Inflammatory macrophage (primary cell): Measurements from ENCODE around the gene EFCAB5.
A peak's percentile ranks its signal among the peaks of the same experiment; 100 is the strongest.
"Not testable (repeated sequence)": the region's sequence is repeated elsewhere in the genome, so short reads cannot be mapped to it uniquely, and the experiment has no call there.

Source experiments
- DNase-seq, 2 donors: peaks; one replicate each; pipeline ENCODE4 v3.0.0-alpha.2; 2020 to 2022

The EFCAB5 gene

DNA sequence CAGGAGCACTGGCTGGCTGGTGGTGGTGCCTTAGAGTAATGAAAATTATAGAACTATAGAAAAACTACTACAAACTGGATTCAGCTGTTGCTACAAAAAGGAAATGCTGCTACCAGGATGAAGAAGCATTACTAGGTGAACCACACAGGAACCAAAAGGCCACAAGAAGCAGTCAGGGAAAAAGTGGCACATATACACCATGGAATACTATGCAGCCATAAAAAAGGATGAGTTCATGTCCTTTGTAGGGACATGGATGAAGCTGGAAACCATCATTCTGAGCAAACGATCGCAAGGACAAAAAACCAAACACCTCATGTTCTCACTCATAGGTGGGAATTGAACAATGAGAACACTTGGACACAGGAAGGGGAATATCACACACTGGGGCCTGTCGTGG, 5.5 kb upstream of the EFCAB5 start:
- not testable (repeated sequence) for DNase-seq

DNA sequence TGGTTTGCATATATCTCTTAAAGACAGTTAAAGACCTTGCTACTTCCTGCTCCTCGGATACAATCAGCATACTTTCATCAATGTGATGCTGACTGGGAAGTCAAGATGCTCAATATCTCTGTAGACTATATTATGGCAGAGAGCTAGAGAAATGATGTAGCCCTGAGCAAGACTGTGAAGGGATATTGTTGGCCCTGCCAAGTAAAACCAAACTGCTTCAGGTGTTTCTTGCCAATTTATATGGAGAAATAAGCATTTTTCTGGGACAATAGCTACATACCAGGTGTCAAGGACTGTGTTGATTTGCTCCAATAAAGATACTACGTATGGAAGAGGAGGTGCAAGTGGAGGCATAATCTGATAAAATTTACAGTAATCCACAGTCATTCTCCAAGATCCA, 4.7 kb upstream of the EFCAB5 start:
- no peak for DNase-seq

DNA sequence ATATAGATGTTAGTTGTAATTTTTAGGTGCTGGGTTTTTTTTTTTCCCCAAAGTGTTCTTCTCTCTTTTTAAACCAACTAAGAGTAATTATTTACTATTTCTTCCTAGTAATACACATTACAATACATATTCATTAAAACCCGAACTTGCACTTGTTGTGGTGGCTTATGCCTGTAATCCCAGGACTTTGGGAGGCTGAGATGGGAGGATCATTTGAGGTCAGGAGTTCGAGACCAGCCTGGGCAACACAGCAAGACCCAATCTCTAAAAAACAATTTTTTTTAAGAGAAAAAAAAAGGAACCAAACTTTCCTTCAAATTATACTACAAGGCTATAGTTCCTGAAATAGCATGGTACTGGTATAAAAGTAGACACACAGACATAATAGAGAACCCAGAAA, 3.8 kb downstream of the EFCAB5 start:
- no peak for DNase-seq

DNA sequence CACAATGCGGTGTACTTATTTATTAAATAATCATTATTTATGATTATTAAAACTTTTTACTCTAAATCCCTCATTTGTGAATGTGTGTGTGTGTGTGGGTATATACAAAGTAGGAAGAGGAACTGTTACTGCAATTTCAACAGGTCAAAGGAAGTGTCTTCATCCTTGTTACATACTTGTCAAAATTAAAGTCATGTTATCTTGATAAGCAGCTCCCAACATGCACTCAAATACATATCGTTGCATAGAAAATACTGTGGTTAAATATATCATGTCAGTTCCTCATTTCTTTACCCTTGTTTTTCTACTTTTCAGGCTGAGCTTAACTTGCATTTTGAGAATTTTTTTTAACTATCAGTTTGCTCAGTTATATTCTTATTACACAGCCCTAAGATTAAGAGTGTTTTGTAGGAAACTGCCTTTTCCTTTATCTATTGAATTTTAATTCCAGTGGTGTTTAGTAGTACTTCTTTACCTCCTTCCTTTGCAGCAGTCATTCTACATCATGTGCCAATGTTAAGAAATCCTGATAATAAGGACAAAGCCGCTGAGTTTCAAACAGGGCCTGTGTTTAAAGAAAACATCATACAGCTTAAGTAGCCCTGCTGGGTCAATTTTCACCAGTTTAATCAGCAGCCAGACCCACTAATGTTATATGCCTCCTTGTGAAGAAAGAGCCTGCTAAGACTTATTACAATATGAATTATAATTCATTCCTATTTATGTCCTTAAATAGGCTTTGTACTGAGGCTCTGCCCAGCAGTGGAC, 7.2 kb downstream of the EFCAB5 start:
- DNase-seq: peak; percentile 55 to 85

DNA sequence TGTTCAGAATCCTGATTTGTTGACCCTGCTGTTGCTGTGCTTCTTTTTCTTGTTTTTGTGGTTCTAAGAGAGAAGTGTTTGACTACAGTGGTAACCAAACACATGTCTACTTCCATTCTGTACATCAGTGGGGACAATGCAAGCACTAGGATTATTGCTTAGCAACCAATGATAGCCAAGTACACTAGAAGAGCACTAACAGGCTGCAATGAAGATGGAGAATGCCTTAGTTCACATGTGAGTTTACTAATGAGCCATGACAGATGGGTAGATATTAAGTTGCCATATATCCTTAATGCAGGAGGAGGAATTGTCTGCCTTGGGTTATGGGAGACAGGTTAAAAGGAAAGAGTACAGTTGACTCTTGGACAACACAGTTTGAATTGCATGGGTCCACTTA, 8.3 kb downstream of the EFCAB5 start:
- no peak for DNase-seq

DNA sequence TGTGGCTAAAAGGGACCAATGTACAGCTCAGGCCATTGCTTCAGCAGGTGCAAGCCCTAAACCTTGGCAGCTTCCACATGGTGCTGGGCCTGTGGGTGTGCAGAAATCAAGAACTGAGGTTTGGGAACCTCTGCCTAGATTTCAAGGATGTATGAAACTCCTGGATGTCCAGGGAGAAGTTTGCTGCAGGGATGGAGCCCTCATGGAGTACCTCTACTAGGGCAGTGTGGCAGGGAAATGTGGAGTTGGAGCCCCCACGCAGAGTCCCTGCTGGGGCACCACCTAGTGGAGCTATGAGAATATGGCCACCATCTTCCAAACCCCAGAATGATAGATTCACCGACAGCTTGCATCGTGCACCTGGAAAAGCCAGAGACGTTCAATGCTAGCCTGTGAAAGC, 13.0 kb downstream of the EFCAB5 start:
- no peak for DNase-seq

DNA sequence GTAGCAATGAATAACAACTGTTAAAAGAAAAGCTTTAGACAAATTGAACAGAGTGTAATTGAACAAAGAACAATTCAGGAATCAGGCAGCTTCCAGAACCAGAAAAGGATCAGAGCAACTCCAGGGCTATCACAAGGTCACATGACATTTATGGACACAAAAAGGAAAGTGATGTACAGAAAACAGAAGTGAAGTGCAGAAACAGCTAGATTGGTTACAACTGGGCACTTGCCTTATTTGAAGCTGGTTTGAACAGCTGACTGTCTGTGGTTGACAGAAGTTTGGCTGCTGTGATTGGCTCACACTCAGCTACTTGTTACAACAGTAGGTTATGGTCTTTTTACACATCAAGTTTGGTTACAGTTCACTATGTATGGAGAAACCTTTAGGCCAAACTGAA, 14.8 kb downstream of the EFCAB5 start:
- DNase-seq: peak; percentile 75 to 83

DNA sequence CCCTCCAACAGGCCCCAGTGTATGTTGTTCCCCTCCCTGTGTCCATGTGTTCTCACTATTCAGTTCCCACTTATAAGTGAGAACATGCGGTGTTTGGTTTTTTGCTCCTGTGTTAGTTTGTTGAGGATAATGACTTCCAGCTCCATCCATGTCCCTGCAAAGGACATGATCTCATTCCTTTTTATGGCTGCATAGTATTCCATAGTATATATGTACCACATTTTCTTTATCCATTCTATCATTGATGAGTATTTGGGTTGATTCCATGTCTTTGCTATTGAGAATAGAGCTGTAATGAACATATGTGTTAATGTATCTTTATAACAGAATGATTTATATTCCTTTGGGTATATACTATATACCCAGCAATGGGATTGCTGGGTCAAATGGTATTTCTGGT, 16.1 kb downstream of the EFCAB5 start:
- not testable (repeated sequence) for DNase-seq

DNA sequence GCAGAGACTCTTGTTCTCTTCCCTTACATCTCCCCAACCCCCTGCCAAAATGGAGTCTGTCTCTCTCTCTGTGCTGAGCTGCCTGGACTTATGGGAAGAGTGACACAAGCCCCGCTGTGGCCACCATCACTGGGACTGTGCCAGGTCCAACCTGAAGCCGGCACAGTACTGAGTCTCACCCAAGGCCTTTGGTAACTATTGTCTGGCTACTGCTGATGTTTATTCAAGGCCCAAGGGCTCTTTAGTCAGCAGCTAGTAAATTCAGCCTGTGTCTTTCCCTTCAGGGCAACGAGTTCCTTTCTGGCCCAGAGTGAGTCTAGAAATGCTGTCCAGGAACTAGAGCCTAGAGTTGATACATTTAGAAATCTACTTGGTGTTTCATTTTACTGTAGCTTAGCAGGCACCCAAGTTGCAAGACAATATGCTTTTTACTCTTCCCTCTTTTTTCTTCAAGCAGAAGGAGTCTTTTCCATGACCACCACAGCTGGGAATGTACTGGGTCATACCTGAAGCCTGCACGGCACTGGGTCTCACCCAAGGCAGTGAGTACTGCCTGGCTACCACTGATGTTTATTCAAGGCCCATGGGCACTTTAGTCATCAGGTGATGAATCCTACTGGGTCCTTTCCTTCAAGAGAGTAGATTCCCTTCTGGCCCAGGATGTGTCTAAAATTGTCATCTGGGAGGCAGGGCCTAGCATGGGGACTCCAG, 17.7 kb downstream of the EFCAB5 start:
- DNase-seq: no peak

DNA sequence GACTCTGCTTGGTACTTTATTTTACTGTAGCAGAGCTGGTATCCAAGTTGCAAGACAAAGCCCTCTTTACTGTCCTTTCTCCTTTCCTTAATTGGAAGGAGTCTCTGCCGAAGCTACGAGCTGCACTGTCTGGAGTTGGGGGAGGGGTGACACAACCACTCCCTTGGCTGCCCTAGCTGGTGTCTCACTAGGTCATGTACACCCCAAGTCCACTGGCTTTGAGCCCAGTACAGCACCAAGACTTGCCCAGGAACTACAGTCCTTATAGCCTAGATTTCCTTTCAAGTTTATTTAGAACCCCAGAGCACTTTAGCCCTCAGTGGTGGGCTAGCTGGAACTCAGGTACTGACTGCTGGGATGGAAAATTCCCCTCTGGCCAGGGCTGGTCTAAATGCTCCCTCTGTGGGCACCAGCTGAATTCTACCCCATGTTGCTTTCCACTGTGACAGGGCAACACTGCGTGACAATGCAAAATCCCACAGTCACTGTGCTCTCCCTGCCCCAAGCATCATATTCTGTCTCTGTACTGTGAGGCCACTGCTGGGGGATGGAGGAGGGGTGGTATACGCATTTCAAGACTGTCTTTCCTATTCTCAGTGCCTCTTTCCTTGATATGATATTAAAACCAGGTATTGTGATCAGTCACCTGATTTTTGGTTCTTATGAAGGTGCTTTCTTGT, 18.4 kb downstream of the EFCAB5 start:
- no peak for DNase-seq

DNA sequence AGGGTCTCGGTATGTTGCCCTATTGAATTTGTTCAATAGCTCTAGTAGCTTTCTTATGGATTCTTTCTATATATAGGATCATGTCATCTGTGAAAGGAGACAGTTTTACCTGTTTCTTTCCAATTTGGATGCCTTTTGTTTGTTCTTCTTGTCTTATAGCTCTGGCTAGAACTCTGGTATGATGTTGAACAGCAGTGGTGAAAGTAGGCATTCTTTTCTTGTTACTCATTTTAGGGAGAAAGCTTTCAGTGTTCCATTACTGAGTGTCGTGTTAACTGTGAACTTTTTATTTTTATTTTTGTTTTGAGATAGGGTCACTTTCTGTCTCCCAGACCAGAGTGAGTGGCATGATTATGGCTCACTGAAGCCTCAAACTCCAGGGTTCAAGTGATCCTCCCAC, 21.2 kb downstream of the EFCAB5 start:
- no peak for DNase-seq

DNA sequence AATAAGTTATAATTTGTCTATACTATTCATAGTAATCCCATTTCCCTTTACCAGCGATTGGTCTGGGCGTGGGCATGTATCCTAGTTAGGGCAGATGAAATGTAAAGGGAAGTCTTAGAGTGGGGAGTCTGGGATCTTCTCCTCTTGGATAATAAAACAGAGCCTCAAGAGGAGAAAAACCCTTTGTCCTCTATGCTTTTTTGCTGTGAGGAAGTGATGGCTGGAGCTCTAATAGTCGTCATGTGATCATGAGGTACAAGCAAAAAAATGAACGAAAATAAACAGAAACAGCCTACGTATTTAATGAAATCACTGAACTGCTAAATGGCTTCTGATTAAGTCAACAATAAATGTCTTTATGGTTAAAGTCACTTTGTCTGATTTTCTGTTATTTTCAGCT, 26.8 kb downstream of the EFCAB5 start:
- DNase-seq: peak; percentile 21 to 27

DNA sequence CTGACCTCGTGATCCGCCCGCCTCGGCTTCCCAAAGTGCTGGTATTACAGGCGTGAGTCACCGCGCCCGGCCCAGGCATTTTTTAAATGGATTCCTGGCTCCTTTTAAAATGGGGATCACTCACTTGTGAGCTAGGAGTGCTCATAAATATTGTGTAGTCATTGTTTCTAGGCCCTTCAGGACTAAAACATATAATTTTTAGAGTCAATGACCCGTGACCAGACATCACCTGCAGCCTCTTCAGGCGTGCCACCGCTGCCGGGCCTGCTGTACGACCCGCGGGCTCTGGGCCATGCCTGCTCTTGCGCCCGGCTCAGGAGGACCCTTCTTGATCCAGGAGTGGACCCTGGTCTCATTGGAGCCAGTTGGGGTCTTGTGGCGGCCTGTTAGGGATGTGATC, 30.8 kb downstream of the EFCAB5 start:
- no peak for DNase-seq

DNA sequence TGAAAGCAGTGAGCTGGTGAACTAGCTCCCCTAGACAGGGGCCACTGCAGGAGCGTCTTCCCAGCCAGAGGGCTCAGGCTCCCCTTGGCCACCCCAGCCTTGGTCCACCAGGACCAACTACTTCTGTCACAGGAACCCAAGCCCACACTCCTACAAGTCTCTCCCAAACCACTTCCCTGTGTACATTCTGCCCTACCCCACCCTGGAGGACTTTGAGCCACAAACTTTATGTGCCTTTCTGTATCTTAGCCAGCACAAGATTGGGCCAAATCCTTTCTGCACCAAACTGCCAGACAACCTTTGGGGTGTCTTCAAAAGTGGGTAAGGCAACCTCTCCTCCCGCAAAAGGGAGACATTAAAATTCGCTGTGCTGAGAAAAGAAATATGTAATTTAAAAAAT, 31.6 kb downstream of the EFCAB5 start:
- no peak for DNase-seq

DNA sequence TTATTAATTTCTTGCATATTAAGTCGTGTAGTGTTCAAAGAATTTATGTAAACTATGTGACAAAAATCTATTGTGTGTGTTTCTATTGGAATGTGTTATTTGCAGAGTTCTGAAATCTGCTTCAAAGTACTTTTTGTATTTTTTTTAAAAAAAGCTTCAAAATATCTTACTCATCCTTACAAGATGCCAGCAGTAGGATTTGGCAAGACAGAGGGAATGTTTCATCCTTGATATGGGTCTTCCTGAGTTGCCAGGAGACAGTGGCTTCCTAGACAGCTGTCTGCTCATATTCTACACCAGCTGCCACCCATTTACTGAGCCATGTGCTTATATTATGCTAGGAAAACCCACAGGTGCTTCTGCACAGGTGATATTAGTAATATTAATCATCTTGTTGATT, 36.4 kb downstream of the EFCAB5 start:
- no peak for DNase-seq

DNA sequence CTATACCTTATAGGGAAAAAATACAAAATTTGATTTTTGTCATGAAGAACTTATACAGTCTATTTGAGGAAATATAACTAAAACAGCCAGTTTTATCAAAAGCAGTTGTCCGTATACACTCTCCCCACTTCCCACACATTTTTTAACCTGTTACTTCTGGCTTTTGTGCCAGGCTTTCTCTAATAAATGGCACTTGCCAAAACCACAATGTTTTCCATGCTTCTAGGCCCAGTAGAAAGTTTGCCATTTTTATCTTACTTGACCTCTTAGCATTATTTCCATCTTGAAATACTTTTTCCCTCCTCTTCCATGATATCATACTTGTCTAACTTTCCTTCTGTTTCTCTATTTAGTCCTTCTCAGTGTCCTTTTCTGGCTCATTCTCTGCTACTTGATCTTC, 38.8 kb downstream of the EFCAB5 start:
- DNase-seq: no peak

DNA sequence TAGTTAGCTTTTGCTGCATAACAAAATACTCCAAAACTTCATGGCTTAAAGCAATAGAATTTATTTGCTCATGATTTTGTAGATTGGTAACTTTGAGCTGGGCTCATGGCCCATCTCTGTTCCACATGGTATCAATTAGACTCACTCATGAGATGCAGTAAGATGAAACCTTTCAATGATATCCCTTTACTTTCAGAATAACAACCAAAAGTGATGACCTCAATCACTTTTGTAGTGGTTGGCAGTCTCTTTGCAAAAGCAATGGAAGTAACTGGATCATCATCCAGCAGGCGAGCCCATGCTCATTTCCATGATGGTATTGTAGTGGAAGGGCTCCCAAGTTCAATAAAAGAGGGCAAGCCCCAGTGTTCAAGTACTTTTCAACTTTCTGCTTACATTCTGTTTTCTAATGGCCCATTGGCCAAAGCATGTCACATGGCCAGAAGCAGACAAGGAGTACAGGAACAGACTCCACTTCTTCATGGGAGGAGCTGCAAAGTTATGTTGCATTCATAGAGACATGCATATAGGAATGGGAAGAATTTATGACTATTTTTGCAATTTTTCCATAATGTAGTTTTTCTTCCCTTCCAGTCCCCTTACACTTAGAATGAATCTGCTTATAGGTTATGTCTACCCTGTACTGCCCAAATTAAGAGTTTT, 41.7 kb downstream of the EFCAB5 start:
- DNase-seq: no peak

DNA sequence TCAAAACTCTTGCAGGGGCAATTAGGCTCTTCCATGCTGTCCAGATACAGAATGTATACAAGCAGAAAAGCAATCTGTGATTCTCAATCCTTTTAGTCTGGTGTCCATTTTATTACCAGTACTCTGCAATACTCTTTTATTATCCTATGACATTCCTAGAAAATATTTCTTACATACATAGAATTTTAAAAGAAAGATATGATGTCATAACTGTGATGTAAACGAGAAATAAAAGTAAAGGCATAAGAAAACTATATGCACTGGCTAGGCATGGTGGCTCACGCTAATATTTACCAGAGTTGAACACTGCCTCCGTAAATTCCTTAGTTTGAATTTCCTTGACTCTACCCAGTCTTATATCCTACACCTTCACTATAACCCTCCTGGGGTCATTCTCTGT, 55.0 kb downstream of the EFCAB5 start:
- no peak for DNase-seq

DNA sequence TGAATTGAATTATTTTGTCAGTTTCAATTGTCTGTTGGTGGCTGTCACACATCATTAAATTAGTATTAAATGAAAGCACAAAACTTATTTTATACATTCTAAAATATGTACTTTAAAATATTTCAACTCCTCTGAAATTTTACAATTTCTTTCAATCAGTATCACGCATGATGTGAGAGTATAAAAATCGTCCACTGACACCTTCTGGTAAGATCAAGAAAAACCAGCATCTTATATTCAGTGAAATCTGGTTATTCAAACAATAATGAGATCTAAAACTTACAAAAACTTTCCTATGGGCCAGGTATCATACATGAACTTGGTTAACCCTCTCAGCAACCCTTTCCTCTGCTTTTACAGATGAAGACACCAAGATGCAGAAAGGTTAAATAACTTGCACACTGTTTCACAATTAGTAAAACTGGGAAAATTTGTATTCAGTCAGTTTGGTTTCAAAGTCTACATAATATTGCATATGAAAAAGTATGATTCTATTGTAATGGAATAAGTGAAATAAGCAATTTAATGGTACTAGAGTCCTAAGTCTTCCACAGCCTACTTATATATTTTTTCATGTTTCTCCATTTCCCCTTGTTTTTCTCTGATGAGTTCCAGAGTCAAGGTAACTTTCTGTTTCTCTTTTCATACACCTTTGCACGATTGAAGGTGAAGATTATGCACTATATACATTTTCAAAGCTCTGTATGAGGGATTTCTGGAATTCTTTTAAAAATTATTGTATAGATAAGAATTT, 58.7 kb downstream of the EFCAB5 start:
- no peak for DNase-seq

DNA sequence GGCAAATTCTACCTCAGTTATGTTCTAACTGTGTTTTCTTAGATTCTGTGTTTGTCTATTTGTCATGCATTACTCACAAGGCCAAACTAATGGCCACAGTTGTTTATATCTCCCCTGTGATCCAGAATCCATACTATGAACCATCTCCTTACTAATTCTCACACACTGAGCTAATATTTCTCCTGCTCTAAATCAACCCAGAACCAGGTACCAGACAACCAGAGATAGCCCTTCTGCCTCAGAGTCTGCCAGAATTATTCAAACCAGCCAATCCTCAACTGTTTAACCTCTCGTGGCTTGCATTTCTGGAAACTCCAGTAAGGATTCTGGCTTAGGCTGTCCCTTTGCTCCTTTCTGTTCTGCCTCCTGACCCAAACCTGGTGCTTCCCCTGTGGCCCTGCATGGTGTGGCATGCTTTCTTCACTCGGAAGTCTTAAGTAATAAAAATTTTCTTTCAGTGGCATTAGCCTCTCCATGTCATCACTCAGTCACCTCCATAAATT, 59.4 kb downstream of the EFCAB5 start:
- no peak for DNase-seq

DNA sequence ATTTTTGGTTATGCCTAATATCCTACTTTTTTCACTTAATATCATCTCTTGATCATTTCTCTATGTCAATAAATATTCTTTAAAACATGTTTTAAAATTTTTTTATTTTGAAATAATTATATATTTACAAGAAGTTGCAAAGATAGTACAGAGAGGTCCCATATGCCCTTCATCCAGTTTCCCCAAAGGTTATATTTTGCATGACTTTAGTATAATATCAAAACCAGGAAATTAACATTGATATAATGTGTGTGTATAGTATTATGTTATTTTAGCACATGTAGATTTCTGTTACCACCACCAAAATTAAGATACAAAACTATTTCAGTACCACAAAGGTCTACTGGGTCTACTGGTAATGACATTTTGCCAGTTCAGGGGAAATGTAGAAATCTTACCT, 60.7 kb downstream of the EFCAB5 start:
- DNase-seq: no peak

DNA sequence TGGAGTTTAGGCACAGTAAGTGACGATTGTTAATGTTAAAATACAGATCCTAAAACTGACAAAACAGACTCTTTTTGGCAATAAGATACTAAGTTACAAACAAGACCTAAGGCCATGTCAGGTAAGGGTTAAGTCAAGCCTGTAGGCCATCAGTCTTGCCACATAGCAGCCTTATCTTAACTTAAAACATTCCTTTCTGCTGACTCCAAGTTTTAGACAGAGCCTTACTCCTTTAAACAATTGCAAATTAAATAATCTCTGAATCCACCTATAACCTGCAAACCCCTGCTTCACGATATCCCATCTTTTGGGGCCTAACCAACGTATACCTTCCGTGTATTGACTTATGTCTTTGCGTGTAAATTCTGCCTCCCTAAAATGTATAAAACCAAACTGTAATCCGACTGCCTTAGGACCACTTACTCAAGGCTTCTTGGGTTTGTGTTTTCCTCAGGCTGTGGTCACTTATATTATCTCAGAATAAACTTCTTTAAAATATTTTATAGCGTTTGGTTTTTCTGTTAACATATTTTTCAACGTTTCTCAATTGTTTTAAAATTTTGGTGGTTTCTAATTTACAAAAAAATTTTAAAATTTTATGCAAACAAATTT, 64.4 kb downstream of the EFCAB5 start:
- DNase-seq: no peak
